GM21526 (cell line): ENCODE data around the gene KCNG4.

ENCODE experiments used
- ATAC-seq: cut with Tn5 transposase; IDR thresholded peaks from one replicate; pipeline ENCODE4 v1.9.1; 2021; ENCODE audit warnings: moderate library complexity; ENCODE audit not compliant: unreplicated experiment, low FRiP score

Gene KCNG4, protein sequence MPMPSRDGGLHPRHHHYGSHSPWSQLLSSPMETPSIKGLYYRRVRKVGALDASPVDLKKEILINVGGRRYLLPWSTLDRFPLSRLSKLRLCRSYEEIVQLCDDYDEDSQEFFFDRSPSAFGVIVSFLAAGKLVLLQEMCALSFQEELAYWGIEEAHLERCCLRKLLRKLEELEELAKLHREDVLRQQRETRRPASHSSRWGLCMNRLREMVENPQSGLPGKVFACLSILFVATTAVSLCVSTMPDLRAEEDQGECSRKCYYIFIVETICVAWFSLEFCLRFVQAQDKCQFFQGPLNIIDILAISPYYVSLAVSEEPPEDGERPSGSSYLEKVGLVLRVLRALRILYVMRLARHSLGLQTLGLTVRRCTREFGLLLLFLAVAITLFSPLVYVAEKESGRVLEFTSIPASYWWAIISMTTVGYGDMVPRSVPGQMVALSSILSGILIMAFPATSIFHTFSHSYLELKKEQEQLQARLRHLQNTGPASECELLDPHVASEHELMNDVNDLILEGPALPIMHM

GRCh38 chr16:84239909-84240308, at the start of gene KCNG4:
Gene KCNG4, minus strand, starts transcription at chr16:84240012. Its CDS starts 2,527 bp downstream, at chr16:84237485.
- ATAC-seq, result no peak

GRCh38 chr16:84288902-84289301, 49.1 kb upstream of the KCNG4 start:
- no peak for ATAC-seq

DNA sequence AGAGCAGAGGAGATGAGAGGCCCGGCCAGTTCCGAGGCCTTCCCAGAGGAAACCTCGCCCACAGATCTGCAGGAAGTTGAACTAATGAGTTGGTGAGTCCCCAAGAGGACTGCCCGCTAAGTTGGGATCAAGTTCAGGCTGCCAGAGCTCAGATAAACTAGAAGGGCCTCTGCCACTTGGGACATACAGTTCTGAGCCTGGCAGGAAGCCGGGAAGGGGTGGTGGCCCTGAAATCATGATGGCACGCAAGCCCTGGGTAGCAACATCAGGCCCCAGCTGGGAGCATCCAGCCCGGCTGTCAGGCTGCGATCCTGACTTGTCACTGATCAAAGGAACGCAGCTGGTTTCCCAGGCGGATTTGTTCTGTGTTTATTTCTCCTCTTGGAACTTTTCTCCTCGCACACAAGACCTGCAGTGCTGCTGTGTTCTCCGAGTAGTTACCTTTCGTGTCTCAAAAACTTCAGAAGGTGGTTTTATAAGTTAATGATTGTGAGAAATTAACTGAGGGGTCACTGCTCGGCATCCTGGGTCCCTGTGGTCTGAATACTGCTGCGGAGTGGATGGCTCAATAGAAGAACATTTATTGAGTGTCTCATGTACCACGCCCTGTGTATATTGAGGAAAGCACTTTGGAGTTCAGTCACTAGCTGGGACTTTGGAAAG, 46.9 kb upstream of the KCNG4 start:
- no peak for ATAC-seq

DNA sequence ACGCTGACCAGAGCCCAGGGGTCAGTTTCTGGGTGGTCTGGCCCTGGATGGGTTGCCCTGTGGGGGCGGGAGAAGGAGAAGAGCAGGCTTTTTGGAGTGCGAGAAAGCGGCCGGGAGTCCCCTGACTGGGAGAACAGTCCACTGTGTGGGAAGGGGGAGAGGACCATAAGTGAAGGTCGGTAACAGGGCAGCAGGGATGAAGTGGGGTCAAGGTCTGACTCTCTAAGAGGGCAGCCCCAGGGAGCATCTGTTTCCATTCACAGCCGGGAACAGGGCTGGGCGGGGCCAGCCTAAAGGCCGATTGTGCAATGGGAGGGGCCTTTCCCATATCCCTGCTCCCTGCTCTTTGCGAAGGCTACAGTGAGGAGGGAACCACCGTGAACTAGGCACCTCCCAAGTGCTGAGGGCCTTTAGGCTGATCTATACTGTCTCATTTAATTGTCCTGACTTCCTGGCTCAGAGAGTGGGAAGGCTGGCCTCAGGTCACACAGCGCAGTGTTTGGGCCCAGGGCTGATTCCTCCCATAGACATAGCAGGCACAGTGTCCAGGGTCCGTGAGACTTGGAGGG, 44.4 kb upstream of the KCNG4 start:
- no peak for ATAC-seq

DNA sequence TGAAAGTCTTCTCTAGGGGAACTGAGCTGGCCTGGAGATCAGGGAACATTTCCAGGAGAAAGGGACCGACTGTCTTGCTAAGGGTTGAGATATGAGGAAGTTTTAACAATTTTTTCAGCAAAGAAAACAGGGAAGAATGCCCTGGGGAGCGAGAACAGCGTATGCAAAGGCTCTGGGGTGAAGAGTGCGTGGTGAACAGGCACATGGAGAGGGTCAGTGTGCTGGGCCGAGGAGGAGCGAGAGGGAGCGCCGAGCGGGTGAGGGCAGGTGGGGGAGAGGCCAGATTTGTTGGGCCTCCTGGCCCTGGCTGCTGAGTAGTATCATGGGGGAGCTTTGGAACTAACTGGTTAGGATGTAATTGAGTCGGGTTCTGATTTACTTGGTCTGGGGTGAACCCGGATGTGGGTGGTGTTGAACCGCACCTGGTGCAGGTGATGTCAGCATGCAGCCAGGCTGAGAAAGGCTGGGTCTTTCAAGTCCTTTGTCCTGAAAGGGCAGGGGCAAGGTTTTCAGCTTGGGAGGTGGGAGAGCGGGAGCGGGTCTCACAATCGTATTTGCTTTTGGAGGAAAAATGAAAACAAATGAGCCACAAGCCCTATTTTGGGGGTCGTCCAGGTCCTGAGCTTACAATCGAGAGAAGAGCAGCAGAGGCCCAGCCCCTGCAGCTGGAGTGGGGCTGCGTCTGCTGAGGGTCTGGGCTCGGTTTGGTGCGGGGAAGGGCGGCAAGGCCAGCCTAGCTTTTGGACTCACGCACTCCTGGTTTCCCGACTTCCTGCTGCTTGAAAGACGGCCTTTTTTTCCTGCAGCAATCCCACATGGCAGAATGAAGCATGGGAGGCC, 43.7 kb upstream of the KCNG4 start:
- ATAC-seq, result no peak

GRCh38 chr16:84282533-84282932, 42.7 kb upstream of the KCNG4 start:
- ATAC-seq, result no peak

DNA sequence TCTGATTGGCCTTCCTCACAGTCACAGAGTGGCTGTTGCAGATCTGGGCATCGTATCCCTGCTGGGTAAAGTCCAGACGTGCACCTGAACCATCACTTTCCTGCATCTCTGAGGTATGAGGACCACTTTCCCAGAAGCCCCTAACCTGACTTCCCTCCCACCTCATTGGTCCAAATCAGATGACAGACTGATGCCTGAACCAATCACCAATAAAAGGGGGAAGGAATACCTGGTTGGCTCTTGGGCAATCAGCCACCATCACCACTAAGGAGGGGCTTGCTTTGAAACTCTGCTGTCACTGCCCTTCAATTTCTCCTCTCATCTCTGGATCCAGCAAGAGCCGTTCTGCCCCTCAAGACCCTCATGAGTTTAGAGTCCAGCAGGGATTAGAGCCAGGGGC, 41.3 kb upstream of the KCNG4 start:
- no peak for ATAC-seq

GRCh38 chr16:84279881-84280280, 40.1 kb upstream of the KCNG4 start:
- no peak for ATAC-seq

- no peak for ATAC-seq
Measured at GRCh38 chr16:84278968-84279367, 39.2 kb upstream of the KCNG4 start.

DNA sequence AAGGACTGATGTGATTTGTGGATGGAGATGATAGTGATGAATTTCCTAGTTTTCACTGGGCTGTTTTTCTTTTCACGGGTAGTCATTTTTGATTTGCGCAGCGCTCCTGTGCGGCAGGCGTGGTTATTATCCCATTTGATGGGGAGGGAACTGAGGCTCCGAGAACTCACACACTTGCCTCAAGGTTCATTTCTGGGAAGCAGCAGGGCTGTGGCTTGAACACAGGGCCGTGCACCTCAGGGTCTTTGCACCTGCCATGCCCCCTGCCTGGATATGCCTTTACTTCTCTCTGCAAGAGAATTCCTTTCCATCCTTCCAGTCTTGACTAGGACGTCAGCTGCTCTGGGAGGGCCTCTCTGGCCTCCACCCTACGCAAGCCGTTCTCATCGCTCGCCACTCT, 38.5 kb upstream of the KCNG4 start:
- no peak for ATAC-seq

DNA sequence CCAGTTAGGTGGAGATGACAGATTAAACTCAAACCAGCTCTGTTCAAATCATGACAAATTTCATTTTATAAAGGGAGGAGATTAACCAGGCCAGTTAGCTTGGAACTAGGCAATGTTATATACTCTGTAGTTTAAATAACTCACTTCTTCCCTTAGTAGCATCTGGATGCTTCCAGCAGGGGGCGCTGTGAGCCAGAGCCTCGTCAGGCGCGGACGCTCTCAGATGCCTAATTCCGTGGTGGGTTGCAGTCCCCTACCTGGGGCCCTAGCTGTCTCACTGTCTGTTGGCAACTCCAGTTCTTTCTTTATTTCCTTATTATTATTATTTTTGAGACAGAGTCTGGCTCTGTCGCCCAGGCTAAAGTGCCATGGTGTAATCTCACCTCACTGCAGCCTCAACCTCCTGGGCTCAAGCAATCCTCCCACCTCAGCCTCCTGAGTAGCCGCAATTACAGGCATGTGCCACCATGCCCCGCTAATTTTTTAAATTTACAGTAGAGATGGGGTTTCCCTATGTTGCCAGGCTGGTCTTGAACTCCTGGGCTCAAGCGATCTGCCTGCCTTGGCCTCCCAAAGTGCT, 37.5 kb upstream of the KCNG4 start:
- ATAC-seq, result no peak

DNA sequence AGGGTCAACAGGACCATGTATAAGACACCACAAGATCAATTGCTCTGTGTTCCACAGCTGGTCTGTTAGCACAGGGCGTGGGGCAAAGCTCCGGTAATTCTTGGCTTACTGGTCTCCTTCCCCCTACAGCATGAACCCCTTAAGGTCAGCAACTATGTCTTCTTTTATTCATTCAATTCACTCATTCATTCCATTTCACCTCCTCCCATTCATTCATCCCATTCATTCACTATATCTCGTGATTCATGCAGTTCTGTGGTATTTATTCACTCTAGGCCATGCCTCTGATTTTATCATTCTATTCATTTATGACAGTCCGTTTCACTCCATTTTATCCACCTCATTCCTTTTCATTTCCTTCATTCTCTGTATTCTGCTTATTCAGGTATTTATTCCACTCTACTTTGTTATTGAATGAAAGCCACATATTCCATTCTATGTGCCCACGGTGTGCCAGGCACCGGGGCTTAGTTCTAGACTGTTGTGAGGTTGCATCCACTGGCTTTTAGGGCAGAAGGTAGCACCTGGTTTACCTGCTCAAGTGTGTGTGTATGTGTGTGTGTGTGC, 35.9 kb upstream of the KCNG4 start:
- ATAC-seq, result no peak

DNA sequence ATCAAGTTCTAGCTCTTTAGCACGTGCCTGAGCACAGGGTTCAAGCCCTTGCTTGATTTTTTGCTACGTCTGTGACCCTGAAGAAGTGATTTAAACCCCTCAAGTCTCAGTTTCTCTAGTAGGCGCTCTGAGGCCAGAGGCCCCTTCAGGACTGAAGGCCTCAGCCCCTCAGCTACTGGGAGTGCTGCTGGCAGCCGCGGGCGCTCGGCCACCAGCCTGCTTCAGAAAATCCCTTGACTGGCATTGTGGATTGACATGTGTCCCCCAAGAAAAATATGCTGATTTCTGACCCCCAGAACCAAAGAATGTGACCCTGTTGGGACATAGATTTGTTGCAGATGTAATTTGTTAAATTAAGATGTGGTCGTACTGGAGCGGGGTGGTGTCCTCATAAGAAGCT, 34.7 kb upstream of the KCNG4 start:
- no peak for ATAC-seq

- ATAC-seq, result no peak
Measured at GRCh38 chr16:84272740-84273320, 33.0 kb upstream of the KCNG4 start.

DNA sequence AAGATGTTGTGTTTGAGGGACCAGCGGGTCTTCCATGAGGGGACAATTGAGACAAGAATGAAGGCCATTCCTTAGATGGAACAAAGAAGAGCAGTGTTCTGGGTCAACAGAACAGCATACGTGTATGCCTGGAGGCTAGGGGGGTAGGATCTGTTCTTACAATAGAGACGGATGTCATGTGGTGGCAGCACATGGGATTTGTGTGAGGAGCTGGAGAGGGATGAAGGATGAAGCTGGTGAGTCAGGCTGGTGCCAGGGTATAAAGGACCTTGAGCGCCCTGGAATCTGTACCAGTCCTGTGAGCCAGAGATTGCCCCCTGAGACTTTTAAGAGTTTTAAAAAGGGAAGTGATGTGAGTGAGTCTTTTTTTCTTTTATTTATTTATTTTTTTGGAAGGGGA, 32.1 kb upstream of the KCNG4 start:
- no peak for ATAC-seq

- ATAC-seq, result no peak
Measured at GRCh38 chr16:84271037-84271436, 31.2 kb upstream of the KCNG4 start.

DNA sequence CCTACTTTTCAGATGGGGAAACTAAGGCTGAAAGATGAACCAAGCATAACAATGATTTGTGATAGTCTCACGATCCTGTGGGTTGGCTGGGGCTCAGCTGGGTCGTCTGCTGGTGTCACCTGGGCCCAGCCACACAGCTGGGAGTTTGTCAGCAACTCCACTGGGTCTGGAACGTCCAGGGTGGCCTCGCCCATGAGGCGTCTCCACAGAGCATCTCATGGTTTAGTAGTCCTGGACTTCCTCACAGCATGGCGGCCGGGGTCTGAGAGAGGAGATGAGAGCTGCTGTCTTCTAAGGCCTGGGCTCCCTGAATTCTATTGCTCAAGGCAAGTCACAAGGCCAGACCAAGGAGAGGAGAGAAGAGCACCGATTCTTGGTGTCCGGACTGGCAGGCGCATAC, 30.7 kb upstream of the KCNG4 start:
- ATAC-seq, result no peak

GRCh38 chr16:84270071-84270470, 30.3 kb upstream of the KCNG4 start:
- no peak for ATAC-seq

DNA sequence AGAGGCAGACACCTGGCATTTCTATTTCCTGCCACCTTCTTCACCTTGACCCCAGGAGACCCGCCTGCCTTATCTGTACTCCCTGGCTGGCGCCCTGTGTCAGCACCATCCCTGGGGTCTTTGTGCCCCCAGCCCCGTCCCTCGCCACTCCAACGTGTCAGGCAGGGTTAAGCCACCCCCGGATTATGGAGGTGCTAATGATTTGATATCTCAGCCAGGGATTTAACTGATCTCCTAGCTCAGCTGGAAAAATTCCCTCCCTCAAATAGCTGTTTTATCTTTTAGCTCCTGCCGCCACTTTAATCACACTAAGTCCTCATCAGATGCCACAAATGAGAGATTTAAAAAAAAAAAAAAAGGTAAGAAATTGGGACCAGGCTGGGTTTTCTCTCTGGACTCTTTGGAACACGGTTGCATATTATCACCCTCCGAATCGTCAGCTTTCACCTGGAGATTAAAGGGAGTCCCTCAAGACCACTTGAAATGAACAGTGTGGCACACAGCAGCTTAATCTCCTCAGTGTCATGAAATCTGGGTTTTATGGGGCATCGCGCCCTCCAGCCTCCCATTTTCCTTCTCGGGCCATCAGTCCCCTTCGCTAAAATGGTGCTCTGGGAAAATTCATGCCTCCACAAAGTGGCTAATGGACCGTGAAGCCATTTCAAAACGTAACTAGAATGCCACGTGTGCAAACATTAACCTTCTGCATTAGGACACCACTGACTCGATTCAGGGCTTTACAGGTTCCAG, 28.7 kb upstream of the KCNG4 start:
- ATAC-seq, result no peak
